Kidney epithelial cell (primary cell): ENCODE data around the gene SPRED2. TPM values are rescaled to one million over a fixed set of nuclear protein-coding genes. Genes with fewer than 3 reads are reported as not detected.

Experiments
- DNase-seq: peaks from one replicate; pipeline ENCODE4 v3.0.0-alpha.2; 2010; ENCODE audit warnings: low read depth
- H3K27me3 ChIP-seq: 2 replicates; pipeline ENCODE4 v1.6.0; 2011; ENCODE audit warnings: low read length; ENCODE audit not compliant: control insufficient read depth, insufficient read depth
- H3K36me3 ChIP-seq: 2 replicates; pipeline ENCODE4 v1.5.1; 2011; ENCODE audit warnings: low read length; ENCODE audit not compliant: control insufficient read depth, insufficient read depth
- H3K4me3 ChIP-seq: 2 replicates; pipeline ENCODE4 v1.5.1; 2011; ENCODE audit warnings: low read depth, mild to moderate bottlenecking, control low read depth, low read length
- CTCF ChIP-seq: IDR thresholded peaks from 2 replicates; pipeline ENCODE4 v1.5.1; 2011; ENCODE audit warnings: mild to moderate bottlenecking, moderate library complexity, low read length, control low read depth, inconsistent platforms; ENCODE audit not compliant: insufficient read depth, poor library complexity, severe bottlenecking
- total RNA-seq: library from RNA; depleted of rRNA; stranded (reverse); fragments of >200 nt; gene quantifications from 2 replicates; pipeline ENCODE4 v1.2.3, GENCODE V29; 2015

Gene SPRED2
- total RNA-seq, 1 donor from 2014 or later: 18.4 TPM

DNA sequence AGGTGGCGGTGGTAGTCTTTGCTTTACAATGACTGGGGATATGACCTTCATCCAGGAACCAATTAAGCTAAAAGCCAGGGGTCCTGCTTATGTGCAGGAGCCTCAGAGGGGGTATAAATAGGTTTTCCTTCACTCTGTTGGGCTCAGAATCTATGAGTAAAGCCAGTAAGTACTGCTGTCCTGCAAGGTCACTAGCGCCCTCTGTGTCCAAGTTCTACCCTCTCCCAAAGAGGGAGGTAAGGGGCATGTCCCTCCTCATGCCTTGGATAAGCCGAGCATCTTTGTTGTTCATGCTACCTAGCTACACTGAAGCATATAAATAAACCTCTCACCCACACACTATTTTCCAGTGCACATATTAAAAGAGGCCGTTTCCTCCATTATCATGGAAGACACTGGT, 79.4 kb downstream of the SPRED2 start:
- Histone ChIP-seq H3K27me3 (no peaks in the 10 kb centered on the region), H3K4me3 (no peak overlapping the region), H3K36me3 (no peaks in the 10 kb centered on the region)
- DNase-seq: no peak
- TF ChIP-seq CTCF: no peak

GRCh38 chr2:65351948-65352595, 80.3 kb downstream of the SPRED2 start:
- Histone ChIP-seq H3K27me3 (no peaks in the 10 kb centered on the region), H3K4me3 (no peak overlapping the region), H3K36me3 (no peaks in the 10 kb centered on the region)
- no peak for DNase-seq
- no peak for TF ChIP-seq CTCF

GRCh38 chr2:65351234-65351947, 81.0 kb downstream of the SPRED2 start:
- H3K27me3 ChIP-seq: no peaks in the 10 kb centered on the region
- H3K4me3 ChIP-seq: no peak overlapping the region
- H3K36me3 ChIP-seq: no peaks in the 10 kb centered on the region
- DNase-seq: no peak
- TF ChIP-seq CTCF: no peak

DNA sequence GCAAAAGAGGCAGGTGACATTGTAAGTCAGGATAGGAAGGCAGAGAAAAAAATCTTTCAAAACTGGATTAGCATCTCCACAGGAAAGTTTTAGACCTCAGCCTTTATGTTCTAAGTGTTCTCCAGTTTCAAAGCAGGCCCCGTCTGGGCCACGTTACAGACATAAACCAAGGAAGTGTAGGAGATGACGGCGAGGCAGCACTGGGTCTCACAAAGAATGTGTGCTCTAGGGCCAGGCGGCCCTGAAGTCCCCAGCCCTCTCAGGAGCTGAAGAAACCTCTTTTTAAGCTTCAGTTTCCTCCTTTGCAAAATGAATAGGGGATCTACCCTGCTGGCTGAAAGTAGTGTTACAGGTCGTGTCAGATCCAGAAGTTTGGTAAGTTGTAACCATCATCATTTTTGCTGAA, 81.7 kb downstream of the SPRED2 start:
- Histone ChIP-seq H3K4me3 (no peak overlapping the region), H3K27me3 (no peaks in the 10 kb centered on the region), H3K36me3 (no peaks in the 10 kb centered on the region)
- TF ChIP-seq CTCF: peak; percentile 26
- no peak for DNase-seq

- H3K27me3 ChIP-seq: no peaks in the 10 kb centered on the region
- no peak for DNase-seq
- TF ChIP-seq CTCF: no peak
- no peaks in the 10 kb centered on the region for H3K36me3 ChIP-seq
- H3K4me3 ChIP-seq: no peak overlapping the region
These were observed 82.5 kb downstream of the SPRED2 start for GRCh38 chr2:65349863-65350262.
